Erythroblast (primary cell): Measurements from ENCODE around the gene CD63.
A peak's percentile ranks its signal among the peaks of the same experiment; 100 is the strongest.
"Not testable (repeated sequence)": the region's sequence is repeated elsewhere in the genome, so short reads cannot be mapped to it uniquely, and the experiment has no call there.

Experiments used
- DNase-seq, 2 experiments: peaks; one replicate each; lab custom pipeline; 2025; lab: John Stamatoyannopoulos, UW
- GATA1 ChIP-seq: IDR thresholded peaks from 2 replicates; pipeline ENCODE4 v1.6.1; 2011; ENCODE audit warnings: low read depth, mild to moderate bottlenecking, control low read depth, low read length, moderate library complexity
- POLR2A ChIP-seq: IDR thresholded peaks from 2 replicates; pipeline ENCODE4 v1.6.1; 2011; ENCODE audit warnings: mild to moderate bottlenecking, low read length

The CD63 gene, protein sequence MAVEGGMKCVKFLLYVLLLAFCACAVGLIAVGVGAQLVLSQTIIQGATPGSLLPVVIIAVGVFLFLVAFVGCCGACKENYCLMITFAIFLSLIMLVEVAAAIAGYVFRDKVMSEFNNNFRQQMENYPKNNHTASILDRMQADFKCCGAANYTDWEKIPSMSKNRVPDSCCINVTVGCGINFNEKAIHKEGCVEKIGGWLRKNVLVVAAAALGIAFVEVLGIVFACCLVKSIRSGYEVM

DNA sequence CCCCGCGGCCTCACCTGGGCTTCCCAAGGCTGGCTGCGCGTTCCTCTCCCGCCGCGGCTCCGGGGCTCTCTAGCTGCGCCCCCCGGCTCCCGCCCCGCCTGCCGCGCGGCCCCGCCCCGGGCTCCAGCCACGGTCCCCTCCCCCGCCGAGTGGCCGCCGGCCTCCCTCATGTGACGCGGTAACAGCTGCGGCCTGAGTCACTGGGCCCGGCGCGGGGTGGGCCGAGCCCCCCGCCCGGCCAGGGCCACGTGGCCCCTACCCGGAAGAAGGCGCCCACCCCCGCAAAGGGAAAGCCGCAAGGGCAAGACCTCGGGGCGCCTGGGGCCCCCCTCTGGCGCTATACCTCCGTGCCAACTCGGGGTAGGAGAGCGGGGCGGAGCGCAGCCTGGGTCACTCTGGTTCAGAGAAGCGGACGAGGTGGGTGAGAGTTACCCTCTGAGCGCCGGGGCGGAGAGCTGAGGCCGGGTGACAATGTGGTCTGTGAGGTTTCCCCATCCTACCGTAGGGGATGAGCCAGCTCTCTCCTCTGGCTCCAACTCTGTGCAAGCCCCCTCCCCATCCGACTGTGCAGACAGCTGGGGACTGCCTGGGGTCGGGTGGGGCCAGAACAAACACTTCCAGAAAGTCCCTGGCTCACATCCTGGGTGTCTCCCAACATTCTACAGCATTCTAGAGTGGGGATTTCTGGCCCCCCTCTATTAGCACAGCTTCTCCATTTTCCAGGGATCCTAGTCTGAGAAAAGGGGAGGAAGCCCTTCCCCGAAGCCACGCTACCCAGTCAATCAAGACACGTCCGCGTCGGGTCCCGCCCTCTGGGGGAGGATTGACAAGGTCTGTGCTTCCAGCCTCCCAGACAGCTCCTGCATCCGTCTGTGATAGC, at the start of gene CD63:
TSS of gene CD63 (minus strand) at position 71 of the 880 bp plus-strand sequence. CDS start 668 bp downstream, outside the sequence.
- TF ChIP-seq POLR2A (peak; percentile 55), GATA1 (no peak)
- peak; percentile 83 to 88 for DNase-seq

DNA sequence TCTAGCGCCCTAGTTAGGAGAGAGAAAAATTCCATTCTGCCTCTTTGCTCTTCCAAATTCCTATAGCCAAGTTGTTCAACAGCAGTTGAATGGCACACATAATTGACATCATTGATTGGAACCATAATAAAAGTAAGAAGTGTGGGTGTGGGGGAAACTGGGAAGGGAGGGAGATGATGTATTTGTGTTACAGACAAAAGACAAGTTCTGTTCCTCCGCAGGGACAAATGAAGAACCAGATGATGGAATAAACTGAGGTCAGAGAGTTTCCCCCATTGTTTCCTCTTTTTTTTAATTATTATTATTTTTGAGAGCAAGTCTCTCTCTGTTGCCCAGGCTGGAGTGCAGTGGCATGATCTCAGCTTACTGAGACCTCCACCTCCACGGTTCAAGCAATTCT, 49.0 kb upstream of the CD63 start:
- DNase-seq = no peak
- TF ChIP-seq POLR2A (no peak), GATA1 (no peak)

DNA sequence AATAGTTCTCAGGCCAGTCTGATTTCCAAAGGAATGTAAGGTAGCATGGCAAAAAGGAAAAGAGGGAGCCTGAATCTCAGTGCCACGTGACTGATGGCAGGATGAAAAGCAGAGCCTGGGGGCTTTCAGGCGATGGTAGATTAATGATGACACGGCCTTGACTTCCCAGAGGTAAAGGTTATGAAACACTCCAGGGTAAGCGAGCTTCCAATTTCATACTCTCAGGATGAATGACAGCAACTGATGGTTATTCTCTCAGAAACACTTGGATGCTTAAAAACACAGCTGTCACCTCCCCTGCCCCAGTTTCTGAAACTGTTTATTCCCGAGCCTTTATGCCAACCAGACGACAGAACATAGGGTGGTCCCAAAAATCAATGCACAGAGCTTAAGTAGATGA, 42.9 kb upstream of the CD63 start:
- TF ChIP-seq POLR2A (no peak), GATA1 (no peak)
- no peak for DNase-seq

DNA sequence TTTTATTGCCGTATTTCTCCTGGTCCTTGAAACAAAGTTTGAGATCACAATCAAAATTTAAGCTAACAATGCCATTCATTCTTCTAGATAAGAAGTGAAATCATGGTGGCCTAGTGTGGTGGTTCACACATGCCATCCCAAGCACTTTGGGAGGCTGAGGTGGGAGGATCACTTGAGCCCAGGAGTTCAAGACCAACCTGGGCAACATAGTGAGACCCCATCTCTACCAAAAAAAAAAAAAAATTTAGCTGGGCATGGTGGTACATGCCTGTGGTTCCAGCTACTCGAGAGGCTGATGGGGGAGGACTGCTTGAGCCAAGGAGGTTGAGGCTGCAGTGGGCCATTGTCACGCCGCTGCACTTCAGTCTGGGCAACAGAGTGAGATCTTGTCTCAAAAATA, 38.3 kb upstream of the CD63 start:
- DNase-seq = no peak
- TF ChIP-seq GATA1 = no peak
- no peak for TF ChIP-seq POLR2A

DNA sequence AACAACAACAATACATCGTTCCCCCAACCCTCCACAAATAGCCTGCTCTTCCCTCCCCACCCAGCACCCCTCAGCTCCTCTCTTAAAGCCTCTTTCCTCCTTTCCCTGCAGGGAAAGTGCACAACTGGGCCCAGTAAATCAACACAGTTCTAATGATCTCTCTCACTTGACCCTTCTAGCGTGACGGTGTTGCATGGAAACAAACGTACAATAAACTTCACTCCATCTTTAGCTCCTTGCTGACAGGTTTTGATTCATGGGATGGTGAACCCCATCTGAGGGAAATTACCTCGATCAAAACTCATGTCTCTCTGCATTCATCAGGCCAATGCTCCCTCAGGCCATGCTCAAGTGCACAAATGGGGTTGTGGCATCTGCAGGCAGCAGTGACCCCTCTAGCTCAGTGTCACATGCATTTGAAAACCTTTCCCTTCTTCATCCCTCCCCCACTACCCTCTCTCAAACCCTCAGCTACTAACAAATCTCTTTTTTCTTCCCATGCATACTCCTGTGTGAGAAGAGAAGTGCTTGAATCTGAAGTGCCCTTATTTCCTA, 37.0 kb upstream of the CD63 start:
- no peak for TF ChIP-seq GATA1
- no peak for TF ChIP-seq POLR2A
- no peak for DNase-seq

DNA sequence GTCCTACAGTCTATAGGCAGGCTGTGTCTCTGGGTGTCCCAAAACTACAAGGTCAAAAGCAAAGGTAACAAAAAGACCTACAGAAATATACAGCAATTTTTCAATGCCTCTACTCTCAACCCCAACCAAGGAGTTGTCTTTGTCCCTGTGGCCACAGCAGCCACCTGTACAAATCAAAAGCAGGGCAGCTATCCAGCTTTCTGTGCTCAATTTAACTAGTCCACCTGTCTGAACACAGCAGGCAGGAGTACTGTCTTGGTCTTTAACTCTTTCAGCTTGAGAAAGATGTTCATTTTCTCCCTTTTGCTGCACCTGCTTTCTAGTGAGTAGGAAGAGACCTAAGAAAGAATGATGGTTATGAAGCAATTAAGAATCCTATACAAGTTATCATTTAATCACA, 33.8 kb upstream of the CD63 start:
- no peak for TF ChIP-seq GATA1
- no peak for TF ChIP-seq POLR2A
- no peak for DNase-seq

DNA sequence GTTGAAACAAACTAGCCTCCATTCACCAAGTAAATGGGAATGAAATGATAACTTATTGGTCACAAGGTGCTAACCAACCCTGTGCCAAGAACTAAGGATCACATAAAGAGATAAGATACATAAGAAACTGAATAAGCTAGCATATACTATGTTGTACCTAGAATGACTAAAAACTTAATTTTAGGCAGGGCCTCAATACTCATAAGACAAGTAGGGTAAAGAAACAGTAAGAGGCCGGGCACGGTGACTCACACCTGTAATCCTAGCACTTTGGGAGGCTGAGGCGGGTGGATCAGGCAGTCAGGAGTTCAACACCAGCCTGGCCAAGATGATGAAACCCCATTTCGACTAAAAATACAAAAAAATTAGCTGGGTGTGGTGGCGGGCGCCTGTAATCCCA, 31.9 kb upstream of the CD63 start:
- DNase-seq = no peak
- no peak for TF ChIP-seq POLR2A
- no peak for TF ChIP-seq GATA1

DNA sequence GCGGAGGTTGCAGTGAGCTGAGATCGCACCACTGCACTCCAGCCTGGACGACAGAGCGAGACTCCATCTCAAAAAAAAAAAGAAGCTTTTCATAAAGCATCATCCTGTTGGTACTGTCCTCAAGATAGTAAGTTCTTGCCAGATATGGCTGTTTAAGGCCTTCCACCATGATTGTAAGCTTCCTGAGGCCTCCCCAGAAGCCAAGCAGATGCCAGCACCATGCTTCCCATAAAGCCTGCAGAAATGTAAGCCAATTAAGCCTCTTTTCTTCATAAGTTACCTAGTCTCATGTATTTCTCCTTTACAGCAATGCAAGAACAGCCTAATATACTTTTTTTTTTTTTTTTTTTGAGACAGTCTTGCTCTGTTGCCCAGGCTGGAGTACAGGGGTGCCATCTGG, 29.8 kb upstream of the CD63 start:
- DNase-seq = not testable (repeated sequence)

DNA sequence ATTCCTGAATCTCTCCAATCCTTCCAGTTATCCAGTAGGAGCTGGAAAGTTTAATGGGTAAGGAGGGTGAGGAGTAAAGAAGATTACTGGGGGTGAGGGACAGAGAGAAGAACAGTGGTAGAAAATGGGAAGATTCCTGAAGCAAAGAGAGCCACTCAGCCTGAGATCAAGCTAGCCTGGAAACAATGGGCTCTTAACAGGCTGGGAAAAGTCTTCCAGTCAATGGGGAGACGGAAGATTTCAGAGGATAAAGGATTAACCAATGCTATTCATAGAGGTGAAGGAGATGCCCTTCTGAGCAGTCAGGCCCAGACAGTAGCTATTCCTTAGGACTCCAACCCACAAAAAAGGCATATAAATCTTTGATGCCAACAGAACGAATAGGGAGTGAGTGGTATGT, 28.9 kb upstream of the CD63 start:
- DNase-seq = no peak
- TF ChIP-seq GATA1 (no peak), POLR2A (no peak)

DNA sequence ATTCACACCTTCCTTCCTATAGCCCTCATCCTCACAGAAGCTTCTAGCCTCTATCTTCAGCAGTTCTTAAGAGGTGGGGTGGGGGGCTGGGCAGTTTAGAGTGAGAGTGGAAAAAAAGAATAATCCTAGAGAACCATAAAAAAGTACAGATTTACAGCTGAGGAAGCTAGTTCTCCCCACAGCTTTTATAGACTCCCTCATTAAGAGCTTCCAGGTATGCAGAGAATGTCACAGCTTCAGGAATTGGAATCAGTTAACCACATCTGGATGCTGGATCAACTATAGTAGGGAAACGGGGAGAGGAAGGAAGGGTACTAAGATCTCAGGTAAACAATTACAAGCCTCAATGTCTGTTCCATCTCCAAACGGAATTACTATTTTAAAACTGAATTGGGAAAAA, 26.4 kb upstream of the CD63 start:
- no peak for DNase-seq

DNA sequence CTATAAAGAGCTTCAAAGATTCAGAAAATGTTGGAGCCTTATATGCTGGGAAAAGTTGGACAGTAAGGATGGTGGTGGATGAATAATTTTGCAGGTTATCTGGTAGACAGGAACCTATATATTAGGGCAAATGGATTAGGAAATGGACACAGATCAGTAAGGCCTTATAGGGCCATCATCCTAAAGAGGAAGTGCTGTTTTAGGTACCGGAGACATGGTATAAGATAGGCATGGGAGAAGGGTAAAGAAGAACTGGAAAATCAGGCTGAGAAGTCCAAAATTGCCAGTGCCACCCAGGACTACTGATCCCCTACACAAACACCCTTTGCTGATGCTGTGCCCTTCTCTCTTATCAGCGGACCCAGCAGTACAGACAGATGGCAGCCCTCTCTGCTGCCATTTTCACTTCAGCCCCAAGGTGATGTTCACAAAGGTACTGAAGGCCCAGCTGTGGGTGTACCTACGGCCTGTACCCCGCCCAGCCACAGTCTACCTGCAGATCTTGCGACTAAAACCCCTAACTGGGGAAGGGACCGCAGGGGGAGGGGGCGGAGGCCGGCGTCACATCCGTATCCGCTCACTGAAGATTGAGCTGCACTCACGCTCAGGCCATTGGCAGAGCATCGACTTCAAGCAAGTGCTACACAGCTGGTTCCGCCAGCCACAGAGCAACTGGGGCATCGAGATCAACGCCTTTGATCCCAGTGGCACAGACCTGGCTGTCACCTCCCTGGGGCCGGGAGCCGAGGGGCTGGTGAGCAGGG, 19.6 kb upstream of the CD63 start:
- TF ChIP-seq GATA1 (no peak), POLR2A (no peak)
- DNase-seq = no peak

More for the DNA sequence above, 26.4 kb upstream of the CD63 start:
- TF ChIP-seq GATA1 (no peak), POLR2A (no peak)

DNA sequence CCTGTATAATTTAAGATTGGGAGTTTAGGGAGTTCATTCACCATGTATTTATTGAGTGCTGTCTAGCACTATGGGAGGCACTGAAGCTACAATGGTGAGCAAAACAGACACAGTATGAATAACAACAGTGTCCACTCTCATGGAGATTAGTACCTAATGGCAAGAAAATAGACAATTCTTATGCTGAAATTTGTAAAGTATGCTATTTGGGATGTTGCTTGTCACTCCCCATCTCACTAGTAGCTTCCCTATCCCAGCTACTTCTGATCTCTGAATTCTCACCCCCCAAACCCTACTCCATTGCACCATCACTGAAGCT, 18.1 kb upstream of the CD63 start:
- DNase-seq = no peak
- TF ChIP-seq GATA1 (no peak), POLR2A (no peak)

DNA sequence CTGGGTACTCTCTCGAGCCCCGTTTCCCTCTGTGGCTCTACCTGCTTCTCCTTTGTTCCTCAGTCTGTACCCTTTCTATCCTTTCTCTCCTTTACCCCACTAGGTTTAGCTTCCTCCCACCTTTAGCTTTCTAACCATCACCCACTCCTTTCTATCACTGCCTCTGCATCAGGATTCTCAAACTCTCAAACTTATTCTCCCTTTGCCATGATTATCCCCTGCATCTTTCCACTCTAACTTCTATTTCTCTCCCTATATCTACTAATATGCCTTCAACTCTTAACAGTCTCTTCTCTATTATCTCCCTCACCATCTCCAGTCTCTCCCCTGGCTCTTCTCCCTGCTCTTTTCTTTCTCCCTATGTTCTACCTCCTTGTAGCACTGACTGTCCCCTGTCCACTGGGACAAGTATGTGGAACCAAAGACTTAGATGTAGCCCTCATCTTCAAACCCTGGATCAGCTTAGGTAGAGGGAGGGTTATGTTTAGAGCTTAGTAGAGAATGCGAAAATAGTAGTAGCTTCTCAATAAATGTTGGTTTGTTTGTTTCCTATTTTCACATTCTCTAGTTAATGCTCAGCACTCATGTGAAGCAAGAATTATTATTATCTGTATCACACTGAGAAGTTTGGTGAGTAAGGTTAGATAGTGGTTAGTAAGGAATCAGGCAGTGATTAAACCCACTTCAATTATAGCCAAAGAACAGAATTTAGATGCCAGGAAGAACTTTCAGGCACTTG, 17.5 kb upstream of the CD63 start:
- DNase-seq = no peak
- TF ChIP-seq GATA1 = no peak
- TF ChIP-seq POLR2A = no peak
